Mesothelial cell of epicardium (in vitro differentiated cells): ENCODE results near the gene IPCEF1. TPM values are rescaled to one million over a fixed set of nuclear protein-coding genes. Genes with fewer than 3 reads are reported as not detected.
A peak's percentile ranks its signal among the peaks of the same experiment; 100 is the strongest.
"Not testable (repeated sequence)": the region's sequence is repeated elsewhere in the genome, so short reads cannot be mapped to it uniquely, and the experiment has no call there.

Source experiments
- DNase-seq, 2 experiments: peaks; one replicate each; pipeline ENCODE4 v3.0.0; 2021; ENCODE audit warnings: low spot score in 2 of 2; ENCODE audit not compliant: unreplicated experiment in 2 of 2
- H3K27ac Mint-ChIP-seq: 2 replicates; pipeline ENCODE4 v1.8.0; 2021; ENCODE audit warnings: mixed read lengths
- H3K27me3 Mint-ChIP-seq: 2 replicates; pipeline ENCODE4 v1.8.0; 2021; ENCODE audit warnings: low read depth, mixed read lengths
- H3K36me3 Mint-ChIP-seq: 2 replicates; pipeline ENCODE4 v1.8.0; 2021; ENCODE audit warnings: mixed read lengths
- H3K4me1 Mint-ChIP-seq: 2 replicates; pipeline ENCODE4 v1.8.0; 2021; ENCODE audit warnings: mixed read lengths
- H3K4me3 Mint-ChIP-seq: 2 replicates; pipeline ENCODE4 v1.8.0; 2021; ENCODE audit warnings: mild to moderate bottlenecking, moderate library complexity, mixed read lengths
- H3K9me3 Mint-ChIP-seq: 2 replicates; pipeline ENCODE4 v1.8.0; 2021; ENCODE audit warnings: mixed read lengths
- total RNA-seq: library from RNA; stranded (reverse); gene quantifications from 3 replicates; pipeline ENCODE4 v1.2.1, GENCODE V29; 2021
- TF ChIP-seq, protein P1 (sequence below): fragments of 200-600 bp; sonication (generic); IDR thresholded peaks from one replicate; pipeline ENCODE4 v1.5.0; 2021; ENCODE audit warnings: antibody characterized with exemption; ENCODE audit not compliant: unreplicated experiment

The IPCEF1 gene
- total RNA-seq, 1 donor from 2014 or later, result 0.76 TPM

DNA sequence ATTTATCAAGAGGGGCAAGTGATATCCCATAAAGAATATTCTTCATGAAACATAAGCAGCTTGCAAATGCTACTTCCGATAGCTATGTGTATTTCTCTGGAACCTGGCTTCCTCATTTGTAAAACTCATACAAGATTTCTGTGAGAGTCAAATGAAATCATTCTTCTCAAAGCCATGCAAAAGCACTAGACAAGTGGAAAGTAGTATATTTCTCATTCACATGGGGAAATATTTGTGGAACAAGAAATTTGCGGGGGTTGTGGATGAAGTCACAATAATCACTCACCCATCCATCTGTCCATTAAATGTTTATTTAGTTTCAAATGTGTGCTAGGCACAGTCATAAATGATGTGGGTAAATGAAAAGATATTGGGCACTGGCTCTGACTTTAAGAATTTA lies 150.5 kb downstream of the IPCEF1 start:
- no peak overlapping the region for H3K27ac Mint-ChIP-seq
- no peaks in the 10 kb centered on the region for H3K36me3 Mint-ChIP-seq
- H3K4me1 Mint-ChIP-seq, result no peaks in the 10 kb centered on the region
- TF ChIP-seq, protein P1, sequence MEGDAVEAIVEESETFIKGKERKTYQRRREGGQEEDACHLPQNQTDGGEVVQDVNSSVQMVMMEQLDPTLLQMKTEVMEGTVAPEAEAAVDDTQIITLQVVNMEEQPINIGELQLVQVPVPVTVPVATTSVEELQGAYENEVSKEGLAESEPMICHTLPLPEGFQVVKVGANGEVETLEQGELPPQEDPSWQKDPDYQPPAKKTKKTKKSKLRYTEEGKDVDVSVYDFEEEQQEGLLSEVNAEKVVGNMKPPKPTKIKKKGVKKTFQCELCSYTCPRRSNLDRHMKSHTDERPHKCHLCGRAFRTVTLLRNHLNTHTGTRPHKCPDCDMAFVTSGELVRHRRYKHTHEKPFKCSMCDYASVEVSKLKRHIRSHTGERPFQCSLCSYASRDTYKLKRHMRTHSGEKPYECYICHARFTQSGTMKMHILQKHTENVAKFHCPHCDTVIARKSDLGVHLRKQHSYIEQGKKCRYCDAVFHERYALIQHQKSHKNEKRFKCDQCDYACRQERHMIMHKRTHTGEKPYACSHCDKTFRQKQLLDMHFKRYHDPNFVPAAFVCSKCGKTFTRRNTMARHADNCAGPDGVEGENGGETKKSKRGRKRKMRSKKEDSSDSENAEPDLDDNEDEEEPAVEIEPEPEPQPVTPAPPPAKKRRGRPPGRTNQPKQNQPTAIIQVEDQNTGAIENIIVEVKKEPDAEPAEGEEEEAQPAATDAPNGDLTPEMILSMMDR, result no peak
- no peak for DNase-seq
- no peaks in the 10 kb centered on the region for H3K27me3 Mint-ChIP-seq
- H3K9me3 Mint-ChIP-seq, result peaks cover 5% of the 10 kb centered on the region
- H3K4me3 Mint-ChIP-seq, result no peak overlapping the region

GRCh38 chr6:154202958-154203357 lies 153.6 kb downstream of the IPCEF1 start:
- no peaks in the 10 kb centered on the region for H3K36me3 Mint-ChIP-seq
- H3K4me3 Mint-ChIP-seq, result no peak overlapping the region

GRCh38 chr6:154202339-154202738 lies 154.3 kb downstream of the IPCEF1 start:
- DNase-seq, result no peak
- Mint-ChIP-seq H3K9me3 (peaks cover 5% of the 10 kb centered on the region), H3K4me3 (no peak overlapping the region), H3K27me3 (no peaks in the 10 kb centered on the region), H3K36me3 (no peaks in the 10 kb centered on the region), H3K27ac (no peak overlapping the region), H3K4me1 (no peaks in the 10 kb centered on the region)
- TF ChIP-seq, protein P1, result no peak

More at GRCh38 chr6:154202958-154203357, 153.6 kb downstream of the IPCEF1 start:
- TF ChIP-seq, protein P1, result no peak
- Mint-ChIP-seq H3K4me1 (no peaks in the 10 kb centered on the region), H3K27me3 (no peaks in the 10 kb centered on the region), H3K27ac (no peak overlapping the region), H3K9me3 (peaks cover 5% of the 10 kb centered on the region)
- no peak for DNase-seq

GRCh38 chr6:154201688-154202087 lies 154.9 kb downstream of the IPCEF1 start:
- not testable (repeated sequence) for H3K9me3 Mint-ChIP-seq, H3K4me1 Mint-ChIP-seq, DNase-seq, H3K27ac Mint-ChIP-seq, H3K36me3 Mint-ChIP-seq, H3K4me3 Mint-ChIP-seq, H3K27me3 Mint-ChIP-seq

GRCh38 chr6:154197196-154197860 lies 159.3 kb downstream of the IPCEF1 start:
- H3K36me3 Mint-ChIP-seq, result no peaks in the 10 kb centered on the region
- DNase-seq, result no peak
- peaks cover 3% of the 10 kb centered on the region for H3K4me1 Mint-ChIP-seq
- TF ChIP-seq, protein P1, result no peak
- peak overlapping the region; percentile 54 for H3K27ac Mint-ChIP-seq
- no peaks in the 10 kb centered on the region for H3K27me3 Mint-ChIP-seq
- peaks cover 14% of the 10 kb centered on the region for H3K9me3 Mint-ChIP-seq
- no peak overlapping the region for H3K4me3 Mint-ChIP-seq

- H3K4me1 Mint-ChIP-seq, result peaks cover 3% of the 10 kb centered on the region
- peaks cover 11% of the 10 kb centered on the region for H3K9me3 Mint-ChIP-seq
- DNase-seq, result no peak
- no peaks in the 10 kb centered on the region for H3K27me3 Mint-ChIP-seq
- no peak overlapping the region for H3K4me3 Mint-ChIP-seq
- no peak overlapping the region for H3K27ac Mint-ChIP-seq
- no peaks in the 10 kb centered on the region for H3K36me3 Mint-ChIP-seq
- TF ChIP-seq, protein P1, result no peak
These were observed 160.2 kb downstream of the IPCEF1 start for GRCh38 chr6:154196333-154196885.
